ENCODE results near the gene STT3B. TPM values are rescaled to one million over a fixed set of nuclear protein-coding genes. Genes with fewer than 3 reads are reported as not detected.

The STT3B gene
- total RNA-seq, 1 donor from 2014 or later = 82.1 TPM

- intact Hi-C loops (cut with micrococcal nuclease) = no loop called here
- no peak for TF ChIP-seq CTCF (IDR thresholded peaks at IDR 0.05; ENCODE audit: borderline replicate concordance)
- DNase-seq = no peak
- Histone ChIP-seq H3K4me3 (no peak overlapping the region), H3K36me3 (no peaks in the 10 kb centered on the region), H3K27me3 (ENCODE audit: low read depth) (no peaks in the 10 kb centered on the region), H3K9me3 (replicated peaks) (peaks cover 17% of the 10 kb centered on the region), H3K27ac (replicated peaks) (no peak overlapping the region), H3K4me1 (no peaks in the 10 kb centered on the region)
These were observed 42.2 kb upstream of the STT3B start for GRCh38 chr3:31490502-31490901.

GRCh38 chr3:31491660-31492059 lies 41.1 kb upstream of the STT3B start:
- Histone ChIP-seq H3K27ac (replicated peaks) (no peak overlapping the region), H3K4me3 (no peak overlapping the region), H3K27me3 (ENCODE audit: low read depth) (no peaks in the 10 kb centered on the region), H3K36me3 (no peaks in the 10 kb centered on the region), H3K9me3 (replicated peaks) (peaks cover 17% of the 10 kb centered on the region), H3K4me1 (no peaks in the 10 kb centered on the region)
- no peak for TF ChIP-seq CTCF (IDR thresholded peaks at IDR 0.05; ENCODE audit: borderline replicate concordance)
- no peak for DNase-seq
- intact Hi-C loops (cut with micrococcal nuclease) = no loop called here

- Histone ChIP-seq H3K27me3 (ENCODE audit: low read depth) (no peaks in the 10 kb centered on the region), H3K36me3 (no peaks in the 10 kb centered on the region)
- intact Hi-C loops (cut with micrococcal nuclease) = no loop called here
These were observed 39.6 kb upstream of the STT3B start for GRCh38 chr3:31493149-31493548.

GRCh38 chr3:31495971-31496665 lies 36.6 kb upstream of the STT3B start:
- Histone ChIP-seq H3K4me3 (no peak overlapping the region), H3K27me3 (ENCODE audit: low read depth) (no peaks in the 10 kb centered on the region), H3K4me1 (no peaks in the 10 kb centered on the region), H3K9me3 (replicated peaks) (peaks cover under 1% of the 10 kb centered on the region), H3K36me3 (no peaks in the 10 kb centered on the region), H3K27ac (replicated peaks) (no peak overlapping the region)
- intact Hi-C loops (cut with micrococcal nuclease) = no loop called here
- no peak for DNase-seq
- TF ChIP-seq CTCF (IDR thresholded peaks at IDR 0.05; ENCODE audit: borderline replicate concordance) = no peak

More at GRCh38 chr3:31493149-31493548, 39.6 kb upstream of the STT3B start:
- no peak for DNase-seq
- Histone ChIP-seq H3K4me1 (no peaks in the 10 kb centered on the region), H3K27ac (replicated peaks) (no peak overlapping the region), H3K4me3 (no peak overlapping the region), H3K9me3 (replicated peaks) (peaks cover 17% of the 10 kb centered on the region)
- no peak for TF ChIP-seq CTCF (IDR thresholded peaks at IDR 0.05; ENCODE audit: borderline replicate concordance)

- no peak for DNase-seq
- intact Hi-C loops (cut with micrococcal nuclease) = no loop called here
These were observed 33.9 kb upstream of the STT3B start for GRCh38 chr3:31498791-31499190.

More at GRCh38 chr3:31498791-31499190, 33.9 kb upstream of the STT3B start:
- no peak for TF ChIP-seq CTCF (IDR thresholded peaks at IDR 0.05; ENCODE audit: borderline replicate concordance)
- Histone ChIP-seq H3K27ac (replicated peaks) (no peak overlapping the region), H3K36me3 (no peaks in the 10 kb centered on the region), H3K4me3 (no peak overlapping the region), H3K9me3 (replicated peaks) (no peaks in the 10 kb centered on the region), H3K4me1 (no peaks in the 10 kb centered on the region), H3K27me3 (ENCODE audit: low read depth) (peaks cover 5% of the 10 kb centered on the region)
